Naive B cell (primary cell): ENCODE results near the gene MYH11. TPM values are rescaled to one million over a fixed set of nuclear protein-coding genes. Genes with fewer than 3 reads are reported as not detected.
A peak's percentile ranks its signal among the peaks of the same experiment; 100 is the strongest.

ENCODE experiments used
- ATAC-seq, 2 donors: fragments of 150-1000 bp; cut with Tn5 transposase; 2 replicates each; pipeline ENCODE4 v1.10.0; 2021; ENCODE audit warnings: low read depth in 2 of 2, mild to moderate bottlenecking in 2 of 2, moderate library complexity in 2 of 2
- DNase-seq: peaks from one replicate; pipeline ENCODE4 v3.0.0; 2022
- H3K27ac Mint-ChIP-seq, 6 donors: one replicate each; pipeline ENCODE4 v1.8.0; 2020 to 2022; ENCODE audit warnings: mild to moderate bottlenecking in 6 of 6, mixed read lengths in 6 of 6, moderate library complexity in 5 of 6, inconsistent platforms in 2 of 6
- H3K27me3 Mint-ChIP-seq, 3 donors: one replicate each; pipeline ENCODE4 v1.8.0; 2021 to 2022; ENCODE audit warnings: mixed read lengths in 3 of 3, mild to moderate bottlenecking in 1 of 3
- H3K36me3 Mint-ChIP-seq, 2 donors: one replicate each; pipeline ENCODE4 v1.8.0; 2020 to 2022; ENCODE audit warnings: mixed read lengths in 2 of 2, inconsistent platforms in 1 of 2, mild to moderate bottlenecking in 1 of 2
- H3K4me1 Mint-ChIP-seq, 3 donors: one replicate each; pipeline ENCODE4 v1.8.0; 2020 to 2022; ENCODE audit warnings: mixed read lengths in 3 of 3, inconsistent platforms in 1 of 3, mild to moderate bottlenecking in 1 of 3, moderate library complexity in 1 of 3
- H3K4me3 Mint-ChIP-seq, 8 donors: one replicate each; pipeline ENCODE4 v1.8.0; 2020 to 2022; ENCODE audit warnings: mild to moderate bottlenecking in 8 of 8, mixed read lengths in 8 of 8, moderate library complexity in 8 of 8, inconsistent platforms in 2 of 8
- H3K9me3 Mint-ChIP-seq, 7 donors: one replicate each; pipeline ENCODE4 v1.8.0; 2020 to 2022; ENCODE audit warnings: mixed read lengths in 7 of 7, mild to moderate bottlenecking in 5 of 7, inconsistent platforms in 2 of 7, moderate library complexity in 1 of 7
- polyA plus RNA-seq, 6 donors: library from polyadenylated mRNA; unstranded; fragments of 300-500 nt; fragmentation: Illumina TruSeq; gene quantifications; one replicate each; pipeline ENCODE4 v1.2.3, GENCODE V29; 2021; ENCODE audit warnings: low read depth in 6 of 6

Gene MYH11
- polyA plus RNA-seq, 6 donors from 2014 or later, result 0.22 to 3.2 (median 0.49) TPM

- no peaks in the 10 kb centered on the region for H3K27me3 Mint-ChIP-seq
- ATAC-seq (no peak), DNase-seq (no peak)
- H3K27ac Mint-ChIP-seq, result no peak overlapping the region
- peak overlapping the region in 1 of 8 donors; percentile 41 for H3K4me3 Mint-ChIP-seq
- no peaks in the 10 kb centered on the region for H3K9me3 Mint-ChIP-seq
- H3K36me3 Mint-ChIP-seq, result peaks cover 4 to 18% of the 10 kb centered on the region in 2 donors
- peaks cover 14 to 26% (median 19%) of the 10 kb centered on the region in 3 donors for H3K4me1 Mint-ChIP-seq
Observed at GRCh38 chr16:15715221-15715620, 141.6 kb downstream of the MYH11 start.

DNA sequence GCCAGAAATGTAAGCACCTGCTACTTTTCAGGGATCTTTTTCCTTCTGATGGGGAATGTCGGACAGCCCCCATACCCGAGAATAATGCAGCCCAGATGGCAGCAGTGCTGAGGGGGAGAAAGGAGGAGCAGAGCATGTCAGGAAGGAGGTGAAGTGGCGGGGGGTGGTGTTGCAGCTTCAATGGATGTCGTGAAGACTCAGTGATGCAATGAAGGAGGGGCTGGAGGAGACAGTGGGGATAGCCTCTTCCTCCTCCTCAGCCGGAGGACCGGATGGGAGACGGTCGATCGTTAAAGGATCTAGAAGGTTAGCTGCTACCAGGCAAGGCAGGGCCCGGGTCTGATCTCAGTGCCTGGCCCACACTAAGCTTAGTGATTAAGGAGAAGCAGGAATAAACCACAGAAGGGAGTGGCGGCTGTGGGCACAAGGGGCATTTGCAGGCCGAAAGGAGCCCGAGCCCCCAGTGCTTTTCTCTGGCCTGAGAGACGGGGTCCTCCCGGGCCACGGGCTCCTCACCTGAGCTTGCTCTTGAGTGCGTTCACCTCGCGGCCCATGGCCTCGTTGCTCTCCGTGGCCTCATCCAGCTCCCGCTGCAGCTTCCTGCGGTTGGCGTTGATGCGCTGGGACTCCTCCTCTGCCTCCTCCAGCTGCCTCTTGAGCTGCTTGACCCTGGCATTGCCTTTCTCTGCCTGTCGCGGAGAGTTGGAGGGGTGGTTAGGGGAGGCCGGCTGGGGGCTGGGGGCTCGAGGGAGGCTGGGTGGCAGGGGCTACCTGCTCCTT is 142.2 kb downstream of the MYH11 start:
- ATAC-seq (no peak), DNase-seq (no peak)
- Mint-ChIP-seq H3K4me1 (peaks cover 14 to 26% (median 19%) of the 10 kb centered on the region in 3 donors), H3K4me3 (peak overlapping the region in 1 of 8 donors; percentile 41), H3K36me3 (peaks cover 4 to 18% of the 10 kb centered on the region in 2 donors), H3K27ac (no peak overlapping the region), H3K9me3 (no peaks in the 10 kb centered on the region), H3K27me3 (no peaks in the 10 kb centered on the region)

GRCh38 chr16:15708997-15709396 is 147.8 kb downstream of the MYH11 start:
- DNase-seq (no peak), ATAC-seq (no peak)
- H3K27me3 Mint-ChIP-seq, result no peaks in the 10 kb centered on the region
- peaks cover 4 to 9% of the 10 kb centered on the region in 2 donors for H3K36me3 Mint-ChIP-seq
- no peak overlapping the region for H3K27ac Mint-ChIP-seq
- H3K4me1 Mint-ChIP-seq, result peaks cover 18 to 27% (median 18%) of the 10 kb centered on the region in 3 donors
- H3K4me3 Mint-ChIP-seq, result no peak overlapping the region
- H3K9me3 Mint-ChIP-seq, result no peaks in the 10 kb centered on the region

GRCh38 chr16:15708096-15708495 is 148.7 kb downstream of the MYH11 start:
- H3K9me3 Mint-ChIP-seq, result no peaks in the 10 kb centered on the region
- H3K4me3 Mint-ChIP-seq, result no peak overlapping the region
- DNase-seq, result no peak
- no peaks in the 10 kb centered on the region for H3K27me3 Mint-ChIP-seq
- H3K27ac Mint-ChIP-seq, result no peak overlapping the region
- peaks cover under 1 to 2% of the 10 kb centered on the region in 2 donors for H3K36me3 Mint-ChIP-seq
- H3K4me1 Mint-ChIP-seq, result peaks cover 9 to 18% (median 12%) of the 10 kb centered on the region in 3 donors
- no peak for ATAC-seq

GRCh38 chr16:15707332-15707731 is 149.5 kb downstream of the MYH11 start:
- Mint-ChIP-seq H3K27ac (peak overlapping the region in 1 of 6 donors; percentile 47), H3K9me3 (no peaks in the 10 kb centered on the region), H3K36me3 (no peaks in the 10 kb centered on the region), H3K4me3 (no peak overlapping the region), H3K27me3 (no peaks in the 10 kb centered on the region), H3K4me1 (peaks cover 5 to 11% (median 9%) of the 10 kb centered on the region in 3 donors)
- no peak for DNase-seq
- ATAC-seq, result no peak

GRCh38 chr16:15705064-15705565 is 151.7 kb downstream of the MYH11 start:
- ATAC-seq, result no peak
- H3K27ac Mint-ChIP-seq, result peak overlapping the region in 3 of 6 donors; percentile 12 to 63 (median 54)

GRCh38 chr16:15704545-15704987 is 152.3 kb downstream of the MYH11 start:
- peaks cover 0 to 3% of the 10 kb centered on the region in 2 donors for H3K36me3 Mint-ChIP-seq
- peaks cover 4 to 5% (median 4%) of the 10 kb centered on the region in 3 donors for H3K4me1 Mint-ChIP-seq
- H3K4me3 Mint-ChIP-seq, result no peak overlapping the region
- ATAC-seq (peak; percentile 71 to 72), DNase-seq (peak; percentile 59)
- H3K27ac Mint-ChIP-seq, result peak overlapping the region in 3 of 6 donors; percentile 18 to 66 (median 54)
- no peaks in the 10 kb centered on the region for H3K27me3 Mint-ChIP-seq
- no peaks in the 10 kb centered on the region for H3K9me3 Mint-ChIP-seq

More at GRCh38 chr16:15705064-15705565, 151.7 kb downstream of the MYH11 start:
- Mint-ChIP-seq H3K4me1 (peaks cover 4 to 5% (median 4%) of the 10 kb centered on the region in 3 donors), H3K27me3 (no peaks in the 10 kb centered on the region), H3K4me3 (no peak overlapping the region), H3K36me3 (no peaks in the 10 kb centered on the region), H3K9me3 (no peaks in the 10 kb centered on the region)
- no peak for DNase-seq

DNA sequence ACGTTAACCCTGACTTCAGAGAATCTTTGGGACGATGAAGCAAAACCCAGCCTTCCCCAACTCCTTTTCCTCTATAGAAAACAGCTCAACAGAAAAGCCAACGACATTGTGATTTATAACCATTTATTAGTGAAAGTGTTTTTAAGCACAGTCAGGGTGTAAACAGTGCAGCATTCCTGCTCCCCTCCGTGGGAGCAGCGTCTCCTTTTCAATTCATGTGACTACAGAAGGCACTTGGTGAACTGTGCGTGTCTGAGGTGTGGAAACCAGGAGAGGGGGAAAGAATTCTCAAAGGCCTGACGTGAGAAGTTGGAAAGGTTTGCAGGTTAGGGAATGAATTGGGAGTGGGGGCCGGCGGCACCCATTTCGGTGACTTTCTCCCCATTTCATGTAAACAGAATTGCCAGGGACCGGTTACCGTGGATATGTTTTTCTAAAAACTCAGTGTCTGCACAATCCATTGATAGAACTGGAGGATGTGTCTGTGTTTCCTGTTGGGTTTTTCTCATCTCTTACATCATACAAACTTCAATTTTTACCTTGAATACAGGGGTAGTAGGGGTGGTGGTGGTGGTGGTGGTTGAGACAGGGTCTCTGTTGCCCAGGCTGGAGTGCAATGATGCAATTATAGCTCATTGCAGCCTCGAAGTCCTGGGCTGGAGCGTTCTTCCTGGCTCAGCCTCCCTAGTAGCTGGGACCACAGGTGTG is 153.6 kb downstream of the MYH11 start:
- no peaks in the 10 kb centered on the region for H3K9me3 Mint-ChIP-seq
- H3K4me1 Mint-ChIP-seq, result peaks cover 4 to 5% (median 4%) of the 10 kb centered on the region in 3 donors
- no peaks in the 10 kb centered on the region for H3K27me3 Mint-ChIP-seq
- H3K36me3 Mint-ChIP-seq, result peaks cover 0 to 4% of the 10 kb centered on the region in 2 donors
- H3K27ac Mint-ChIP-seq, result peak overlapping the region; percentile 42 to 89 (median 68)
- DNase-seq, result no peak
- ATAC-seq, result no peak
- no peak overlapping the region for H3K4me3 Mint-ChIP-seq

DNA sequence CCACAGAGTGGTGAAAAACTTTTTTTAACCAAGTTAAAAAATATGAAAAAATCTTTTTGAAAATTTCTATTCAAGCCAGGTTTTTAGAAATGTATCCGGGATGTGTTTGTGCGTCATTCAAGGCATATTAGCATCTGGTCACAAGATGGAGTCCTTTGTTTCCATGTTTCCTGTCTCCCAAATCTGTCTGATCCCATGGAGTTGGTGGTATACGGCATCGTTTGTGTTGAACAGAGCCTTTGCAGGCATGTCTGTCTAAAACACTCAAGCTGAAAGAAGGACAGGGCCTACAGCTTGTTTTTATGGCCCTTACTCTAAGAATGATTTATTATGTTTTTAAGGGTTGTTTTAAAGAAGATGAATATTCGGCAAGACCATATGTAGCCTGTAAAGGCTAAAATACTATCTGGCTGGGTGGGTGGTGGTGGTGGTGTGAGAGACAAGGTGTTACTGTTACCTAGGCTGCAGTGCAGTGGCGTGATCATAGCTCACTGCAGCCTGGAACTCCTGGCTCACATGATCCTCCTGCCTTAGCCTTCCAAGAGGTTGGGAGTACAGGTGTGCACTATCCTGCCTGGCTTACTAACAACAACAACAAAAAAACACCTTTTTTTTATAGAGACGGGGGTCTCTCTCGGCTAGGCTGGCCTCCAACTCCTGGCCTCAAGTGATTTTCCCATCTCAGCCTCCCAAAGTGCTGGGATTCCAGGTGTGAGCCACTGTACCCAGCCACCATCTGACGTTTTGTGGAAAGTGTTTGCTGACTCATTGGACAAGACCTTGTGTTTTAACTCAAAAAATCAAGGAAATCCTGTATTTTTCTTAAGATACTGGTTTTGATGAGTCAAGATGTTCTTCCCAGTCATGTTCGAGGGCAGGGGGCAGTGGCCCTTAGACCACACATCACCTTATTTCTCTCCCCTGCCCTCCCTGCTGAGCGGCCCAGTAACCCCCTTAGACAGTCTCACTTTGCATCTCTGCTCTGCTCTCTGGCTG is 154.6 kb downstream of the MYH11 start:
- DNase-seq, result no peak
- ATAC-seq, result no peak
- Mint-ChIP-seq H3K27ac (peak overlapping the region in 5 of 6 donors; percentile 36 to 86 (median 50)), H3K4me3 (no peak overlapping the region), H3K36me3 (peaks cover 0 to 4% of the 10 kb centered on the region in 2 donors), H3K27me3 (no peaks in the 10 kb centered on the region), H3K4me1 (peaks cover 4 to 5% (median 4%) of the 10 kb centered on the region in 3 donors), H3K9me3 (no peaks in the 10 kb centered on the region)

GRCh38 chr16:15701367-15701766 is 155.5 kb downstream of the MYH11 start:
- no peak for DNase-seq
- H3K4me1 Mint-ChIP-seq, result peaks cover 4 to 5% (median 4%) of the 10 kb centered on the region in 3 donors
- H3K27ac Mint-ChIP-seq, result no peak overlapping the region
- no peak for ATAC-seq
- no peak overlapping the region for H3K4me3 Mint-ChIP-seq
- no peaks in the 10 kb centered on the region for H3K9me3 Mint-ChIP-seq
- peaks cover 0 to 4% of the 10 kb centered on the region in 2 donors for H3K36me3 Mint-ChIP-seq
- no peaks in the 10 kb centered on the region for H3K27me3 Mint-ChIP-seq

DNA sequence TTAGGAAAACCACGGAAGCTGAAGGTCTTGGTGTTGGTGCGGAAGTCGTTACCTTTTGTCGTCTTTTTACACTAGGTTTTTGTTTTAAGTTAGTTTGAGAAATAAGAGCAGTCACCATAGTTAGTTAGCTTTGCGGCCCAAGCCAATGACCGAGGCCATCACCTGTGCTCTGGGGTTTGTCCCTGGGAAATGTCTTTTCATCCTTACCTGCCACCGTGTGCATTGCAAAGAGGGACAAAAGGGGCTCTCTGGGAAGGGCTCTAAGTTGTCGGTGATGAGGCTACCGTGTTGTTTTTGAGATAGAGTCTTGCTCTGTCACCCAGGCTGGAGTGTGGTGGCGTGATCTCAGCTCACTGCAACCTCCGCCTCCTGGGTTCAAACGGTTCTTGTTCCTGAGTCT is 157.0 kb downstream of the MYH11 start:
- Mint-ChIP-seq H3K27me3 (no peaks in the 10 kb centered on the region), H3K4me1 (peaks cover 4 to 5% (median 4%) of the 10 kb centered on the region in 3 donors), H3K9me3 (no peaks in the 10 kb centered on the region), H3K27ac (peak overlapping the region in 2 of 6 donors; percentile 33 to 44), H3K36me3 (peaks cover 0 to 4% of the 10 kb centered on the region in 2 donors), H3K4me3 (no peak overlapping the region)
- ATAC-seq (no peak), DNase-seq (no peak)

DNA sequence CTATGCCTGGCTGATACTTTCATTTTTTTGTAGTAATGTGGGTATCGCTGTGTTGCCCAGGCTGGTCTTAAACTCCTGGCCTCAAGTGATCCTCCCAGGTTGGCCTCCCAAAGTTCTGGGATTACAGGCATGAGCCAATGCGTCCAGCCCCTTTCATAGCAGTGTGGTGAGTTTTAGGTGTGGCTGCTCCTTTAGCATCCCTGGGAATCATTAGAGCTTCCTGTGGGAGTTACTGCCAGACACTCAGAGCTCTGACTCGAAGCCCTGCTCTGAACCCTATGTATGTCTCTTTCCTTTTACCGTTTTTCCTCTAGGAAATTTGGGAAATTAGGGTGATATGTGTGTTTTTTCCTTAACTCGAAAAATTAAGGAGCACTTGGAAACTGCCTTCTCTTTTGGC is 162.3 kb downstream of the MYH11 start:
- no peaks in the 10 kb centered on the region for H3K27me3 Mint-ChIP-seq
- H3K4me3 Mint-ChIP-seq, result no peak overlapping the region
- no peaks in the 10 kb centered on the region for H3K4me1 Mint-ChIP-seq
- no peak for DNase-seq
- H3K9me3 Mint-ChIP-seq, result no peaks in the 10 kb centered on the region
- peaks cover 0 to under 1% of the 10 kb centered on the region in 2 donors for H3K36me3 Mint-ChIP-seq
- no peak for ATAC-seq
- H3K27ac Mint-ChIP-seq, result peak overlapping the region in 1 of 6 donors; percentile 42
